ENCODE measurements around the gene CHPT1. TPM values are rescaled to one million over a fixed set of nuclear protein-coding genes. Genes with fewer than 3 reads are reported as not detected.

CHPT1 gene
- polyA plus RNA-seq, 1 of the 3 experiments (the other 2 are of a cell fraction) = 12.0 TPM

- ChIA-PET CTCF (interaction anchor here (1.3 to 4.3 kb wide), 3 partner anchors 11 to 78 kb away, joined by 4 to 33 read pairs (median 10); no protein-coding TSS in a partner anchor), POLR2A (no interaction called here)
- no peaks in the 10 kb centered on the region for H3K9me2 ChIP-seq
- no peak overlapping the region for H3K4me3 ChIP-seq (ENCODE audit: low read depth in 2 of 2, low read length in 1 of 2)
- no peaks in the 10 kb centered on the region for H4K20me1 ChIP-seq (ENCODE audit: insufficient read depth)
- H3K27me3 ChIP-seq (ENCODE audit: insufficient read depth) = no peaks in the 10 kb centered on the region
- no peak for TF ChIP-seq SIN3A (IDR thresholded peaks at IDR 0.05; ENCODE audit: borderline replicate concordance, low read depth, low read length)
- no peak for TF ChIP-seq RAD21 (IDR thresholded peaks at IDR 0.05; ENCODE audit: low read length)
- no peak for TF ChIP-seq NFIC (IDR thresholded peaks at IDR 0.05; ENCODE audit: borderline replicate concordance)
- no peak for TF ChIP-seq IRF3 (IDR thresholded peaks at IDR 0.05; ENCODE audit: low read depth, low read length)
- no peak for TF ChIP-seq CTCF (IDR thresholded peaks at IDR 0.05)
- TF ChIP-seq GATA2 (CRISPR knock-in tag; IDR thresholded peaks at IDR 0.05) = no peak
- TF ChIP-seq YY1 (IDR thresholded peaks at IDR 0.05; ENCODE audit: low read depth) = no peak
- no peak for TF ChIP-seq FOXJ3 (CRISPR knock-in tag; IDR thresholded peaks at IDR 0.05)
- TF ChIP-seq FOSL2 (IDR thresholded peaks at IDR 0.05; ENCODE audit: borderline replicate concordance, low read depth) = no peak
- TF ChIP-seq MAX (IDR thresholded peaks at IDR 0.05; ENCODE audit: low read depth) = no peak
- TF ChIP-seq GABPA (IDR thresholded peaks at IDR 0.05; ENCODE audit: low read depth) = no peak
- no peak for TF ChIP-seq NRF1 (IDR thresholded peaks at IDR 0.05; ENCODE audit: low read depth, low read length)
- TF ChIP-seq EZH2phosphoT487 (IDR thresholded peaks at IDR 0.05; ENCODE audit: borderline replicate concordance, low read depth) = no peak
- 89% methylated on average over 4 of the region's 4 CpGs for WGBS (ENCODE audit: low lambda C conversion rate)
- no peak overlapping the region for H3K27ac ChIP-seq (ENCODE audit: low read depth in 2 of 2, low read length in 1 of 2)
- no peak for DNase-seq
- H3K4me2 ChIP-seq = no peak overlapping the region
- no peaks in the 10 kb centered on the region for H3K79me2 ChIP-seq (ENCODE audit: insufficient read depth)
- no peak overlapping the region for H2AFZ ChIP-seq (ENCODE audit: low read depth)
- H3F3A ChIP-seq (replicated peaks; ENCODE audit: insufficient read depth) = peaks cover 9% of the 10 kb centered on the region
- no peaks in the 10 kb centered on the region for H3K4me1 ChIP-seq (ENCODE audit: control insufficient read depth in 1 of 2, insufficient read depth in 2 of 2, low read depth in 1 of 2, low read length in 1 of 2)
- no peaks in the 10 kb centered on the region for H3K9me3 ChIP-seq
- H3K36me3 ChIP-seq (replicated peaks in 1 of 2; ENCODE audit: control insufficient read depth in 1 of 2, insufficient read depth in 2 of 2, low read length in 1 of 2) = peaks cover 16% of the 10 kb centered on the region in 2 experiments
- H3K9ac ChIP-seq = no peak overlapping the region
These were observed 64.3 kb downstream of the CHPT1 start for GRCh38 chr12:101761781-101762180.

- no peaks in the 10 kb centered on the region for H4K20me1 ChIP-seq (ENCODE audit: insufficient read depth)
- H3K36me3 ChIP-seq (replicated peaks in 1 of 2; ENCODE audit: control insufficient read depth in 1 of 2, insufficient read depth in 2 of 2, low read length in 1 of 2) = peaks cover 13 to 14% of the 10 kb centered on the region in 2 experiments
- WGBS (ENCODE audit: low lambda C conversion rate) = 88% methylated on average over 6 of the region's 6 CpGs
- H3K9me3 ChIP-seq = no peaks in the 10 kb centered on the region
- H3K27me3 ChIP-seq (ENCODE audit: insufficient read depth) = no peaks in the 10 kb centered on the region
- no peak overlapping the region for H3K4me2 ChIP-seq
- no peaks in the 10 kb centered on the region for H3K4me1 ChIP-seq (ENCODE audit: control insufficient read depth in 1 of 2, insufficient read depth in 2 of 2, low read depth in 1 of 2, low read length in 1 of 2)
- H2AFZ ChIP-seq (ENCODE audit: low read depth) = no peak overlapping the region
- POLR2A ChIA-PET = no interaction called here
- DNase-seq = no peak
- H3K79me2 ChIP-seq (ENCODE audit: insufficient read depth) = no peaks in the 10 kb centered on the region
- H3K27ac ChIP-seq (ENCODE audit: low read depth in 2 of 2, low read length in 1 of 2) = no peak overlapping the region
- no peak overlapping the region for H3K9ac ChIP-seq
- CTCF ChIA-PET = interaction anchor here (1.0 to 3.6 kb wide), 3 partner anchors 10 to 77 kb away, joined by 4 to 10 read pairs (median 7); no protein-coding TSS in a partner anchor
- no peak overlapping the region for H3K4me3 ChIP-seq (ENCODE audit: low read depth in 2 of 2, low read length in 1 of 2)
- H3K9me2 ChIP-seq = no peaks in the 10 kb centered on the region
- peaks cover 6% of the 10 kb centered on the region for H3F3A ChIP-seq (replicated peaks; ENCODE audit: insufficient read depth)
- no peak for TF ChIP-seq RFX5 (IDR thresholded peaks at IDR 0.05; ENCODE audit: low read length)
- no peak for TF ChIP-seq TAF1 (IDR thresholded peaks at IDR 0.05; ENCODE audit: borderline replicate concordance, low read depth, low read length)
- no peak for TF ChIP-seq EZH2phosphoT487 (IDR thresholded peaks at IDR 0.05; ENCODE audit: borderline replicate concordance, low read depth)
- TF ChIP-seq FOXJ3 (CRISPR knock-in tag; IDR thresholded peaks at IDR 0.05) = no peak
- TF ChIP-seq USF2 (IDR thresholded peaks at IDR 0.05; ENCODE audit: borderline replicate concordance, low read depth, low read length) = no peak
- TF ChIP-seq RXRA (IDR thresholded peaks at IDR 0.05; ENCODE audit: borderline replicate concordance, low read depth) = no peak
- no peak for TF ChIP-seq RAD21 (IDR thresholded peaks at IDR 0.05; ENCODE audit: low read length)
- no peak for TF ChIP-seq REST (IDR thresholded peaks at IDR 0.05; ENCODE audit: low read depth, low read length)
- TF ChIP-seq TCF12 (IDR thresholded peaks at IDR 0.05) = no peak
- TF ChIP-seq GATA2 (CRISPR knock-in tag; IDR thresholded peaks at IDR 0.05) = no peak
- TF ChIP-seq YY1 (IDR thresholded peaks at IDR 0.05; ENCODE audit: low read depth) = no peak
These were observed 65.9 kb downstream of the CHPT1 start for GRCh38 chr12:101763246-101763931.

Measured in SK-N-SH (cell line).